Measurements from ENCODE around the gene TMEM176B. TPM values are rescaled to one million over a fixed set of nuclear protein-coding genes. Genes with fewer than 3 reads are reported as not detected.

The TMEM176B gene
- total RNA-seq, 4 donors from 2014 or later: 93.3 to 394 (median 300) TPM

- DNase-seq: no peak
- Histone ChIP-seq H3K4me1 (no peaks in the 10 kb centered on the region), H3K36me3 (no peaks in the 10 kb centered on the region), H3K4me3 (no peak overlapping the region), H3K27ac (no peak overlapping the region), H3K27me3 (no peaks in the 10 kb centered on the region), H3K9me3 (no peaks in the 10 kb centered on the region)
- TF ChIP-seq CTCF (IDR thresholded peaks at IDR 0.05) (no peak), POLR2A (IDR thresholded peaks at IDR 0.05) (no peak)
These were observed 46.3 kb upstream of the TMEM176B start for GRCh38 chr7:150846291-150847115.

- TF ChIP-seq POLR2A (IDR thresholded peaks at IDR 0.05): no peak
- no peak for TF ChIP-seq CTCF (IDR thresholded peaks at IDR 0.05)
- H3K4me1 ChIP-seq: no peaks in the 10 kb centered on the region
- no peaks in the 10 kb centered on the region for H3K9me3 ChIP-seq
- DNase-seq: no peak
- H3K36me3 ChIP-seq: no peaks in the 10 kb centered on the region
- no peaks in the 10 kb centered on the region for H3K27me3 ChIP-seq
- H3K27ac ChIP-seq: peak overlapping the region in 1 of 4 donors; percentile 21
- no peak overlapping the region for H3K4me3 ChIP-seq
These were observed 45.3 kb upstream of the TMEM176B start for GRCh38 chr7:150845421-150845861.

GRCh38 chr7:150842716-150843115 lies 42.6 kb upstream of the TMEM176B start:
- H3K9me3 ChIP-seq: no peaks in the 10 kb centered on the region
- DNase-seq: no peak
- no peak for TF ChIP-seq CTCF (IDR thresholded peaks at IDR 0.05)
- no peak for TF ChIP-seq POLR2A (IDR thresholded peaks at IDR 0.05)
- no peaks in the 10 kb centered on the region for H3K27me3 ChIP-seq
- no peaks in the 10 kb centered on the region for H3K36me3 ChIP-seq
- no peak overlapping the region for H3K4me3 ChIP-seq
- H3K4me1 ChIP-seq: no peaks in the 10 kb centered on the region
- H3K27ac ChIP-seq: no peak overlapping the region

DNA sequence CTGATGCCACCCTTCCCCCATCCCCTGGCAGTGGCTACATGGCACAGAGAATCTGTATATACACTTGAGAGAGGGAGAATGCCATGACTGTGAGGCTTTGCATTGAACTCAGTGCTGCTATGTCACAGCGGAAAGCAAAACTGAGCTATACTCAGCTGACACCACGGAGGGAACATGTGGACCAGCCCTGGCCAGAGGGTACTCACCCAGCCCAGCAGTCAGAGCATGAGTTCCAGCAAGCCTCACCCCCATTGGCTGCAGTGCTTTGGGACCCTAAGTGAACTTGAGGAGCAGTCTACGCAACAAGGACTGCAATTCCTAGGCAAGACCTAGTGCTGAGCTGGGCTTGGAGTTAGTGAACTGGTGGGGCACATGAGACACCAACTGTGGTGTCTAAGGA lies 41.9 kb upstream of the TMEM176B start:
- Histone ChIP-seq H3K27me3 (no peaks in the 10 kb centered on the region), H3K4me1 (no peaks in the 10 kb centered on the region), H3K4me3 (no peak overlapping the region), H3K36me3 (no peaks in the 10 kb centered on the region), H3K9me3 (no peaks in the 10 kb centered on the region), H3K27ac (no peak overlapping the region)
- no peak for TF ChIP-seq POLR2A (IDR thresholded peaks at IDR 0.05)
- no peak for DNase-seq

GRCh38 chr7:150838965-150839650 lies 38.9 kb upstream of the TMEM176B start:
- no peak overlapping the region for H3K27ac ChIP-seq
- no peaks in the 10 kb centered on the region for H3K4me1 ChIP-seq
- peak in 1 of 3 donors; percentile 37 for DNase-seq
- no peaks in the 10 kb centered on the region for H3K27me3 ChIP-seq
- TF ChIP-seq CTCF (IDR thresholded peaks at IDR 0.05) (no peak), POLR2A (IDR thresholded peaks at IDR 0.05) (no peak)
- H3K4me3 ChIP-seq: no peak overlapping the region
- no peaks in the 10 kb centered on the region for H3K36me3 ChIP-seq
- H3K9me3 ChIP-seq: no peaks in the 10 kb centered on the region

DNA sequence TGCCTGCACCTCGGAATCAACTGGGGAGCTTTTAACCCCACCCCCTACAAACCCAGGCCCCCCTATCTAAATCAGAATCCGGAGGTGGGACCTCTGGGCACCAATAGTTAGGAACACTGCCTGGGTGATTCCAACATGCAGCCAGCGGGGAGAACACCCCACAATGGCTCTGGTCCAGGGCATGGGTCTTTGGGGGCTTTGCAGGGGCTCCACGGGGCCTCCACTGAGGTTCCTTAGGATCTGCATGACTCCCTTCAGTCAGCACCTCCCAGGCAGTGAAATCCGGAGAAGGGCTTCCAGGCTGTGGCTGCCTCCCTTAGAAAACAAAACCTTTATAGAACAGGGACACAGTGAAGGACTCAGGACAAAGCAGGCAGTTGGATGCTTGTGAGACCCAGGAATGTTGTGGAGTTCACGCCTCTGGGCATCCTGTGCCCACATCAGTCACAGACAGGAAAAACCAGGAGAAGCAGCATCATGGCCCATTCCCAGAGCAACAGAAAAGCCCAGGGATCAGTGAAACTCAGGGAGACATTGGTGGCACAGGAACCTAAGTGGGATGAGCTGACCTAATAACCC lies 35.6 kb upstream of the TMEM176B start:
- no peak for DNase-seq
- H3K4me3 ChIP-seq: no peak overlapping the region
- H3K9me3 ChIP-seq: no peaks in the 10 kb centered on the region
- H3K4me1 ChIP-seq: peaks cover 0 to 7% (median 0%) of the 10 kb centered on the region in 4 donors
- no peaks in the 10 kb centered on the region for H3K27me3 ChIP-seq
- TF ChIP-seq POLR2A (IDR thresholded peaks at IDR 0.05) (no peak), CTCF (IDR thresholded peaks at IDR 0.05) (no peak)
- no peak overlapping the region for H3K27ac ChIP-seq
- no peaks in the 10 kb centered on the region for H3K36me3 ChIP-seq

Data from Peyer's patch (tissue), 4 donors.